CMK (cell line): ENCODE data around the gene CD96.

Experiments used
- DNase-seq: peaks from one replicate; pipeline ENCODE4 v3.0.0-alpha.2; 2010; ENCODE audit warnings: low read depth

CD96 gene

DNA sequence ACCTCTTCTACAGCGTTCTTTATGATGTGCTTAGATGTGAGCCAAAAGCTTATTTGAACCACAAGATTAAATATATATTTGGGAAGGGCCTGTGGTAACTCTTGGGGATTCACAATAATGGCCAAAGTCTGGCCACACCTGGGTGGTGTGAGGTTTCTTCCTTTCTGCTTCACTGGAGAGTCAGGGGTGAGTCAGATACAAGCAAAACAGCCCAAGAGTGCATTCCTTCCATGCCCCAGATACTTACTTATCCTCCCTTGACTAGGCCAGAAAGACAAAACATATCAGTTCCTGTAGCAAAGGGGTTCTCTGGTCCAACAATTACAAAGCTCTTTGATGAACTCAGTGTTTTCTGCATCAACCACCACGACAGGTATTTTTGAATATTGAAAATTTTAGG, 52.2 kb downstream of the CD96 start:
- DNase-seq: no peak

DNA sequence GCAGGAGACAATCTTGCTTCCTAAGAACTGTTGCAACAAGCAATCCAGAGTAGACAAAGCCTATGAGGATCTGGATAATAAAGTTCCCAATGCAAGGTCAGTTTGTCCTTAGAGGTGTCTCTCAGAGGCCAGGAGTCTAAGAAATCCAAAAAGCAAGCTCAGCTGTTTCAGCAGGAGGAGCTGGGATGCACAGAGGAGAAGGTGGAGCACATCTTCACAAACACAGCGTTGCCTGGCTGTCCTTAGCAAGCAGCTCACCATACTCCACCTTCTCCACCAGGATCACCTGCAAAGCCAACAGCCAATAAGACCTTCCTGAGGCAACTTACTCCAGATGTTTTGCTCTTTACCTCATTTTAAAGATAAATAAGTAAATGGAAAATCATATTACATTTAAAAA, 52.8 kb downstream of the CD96 start:
- no peak for DNase-seq

DNA sequence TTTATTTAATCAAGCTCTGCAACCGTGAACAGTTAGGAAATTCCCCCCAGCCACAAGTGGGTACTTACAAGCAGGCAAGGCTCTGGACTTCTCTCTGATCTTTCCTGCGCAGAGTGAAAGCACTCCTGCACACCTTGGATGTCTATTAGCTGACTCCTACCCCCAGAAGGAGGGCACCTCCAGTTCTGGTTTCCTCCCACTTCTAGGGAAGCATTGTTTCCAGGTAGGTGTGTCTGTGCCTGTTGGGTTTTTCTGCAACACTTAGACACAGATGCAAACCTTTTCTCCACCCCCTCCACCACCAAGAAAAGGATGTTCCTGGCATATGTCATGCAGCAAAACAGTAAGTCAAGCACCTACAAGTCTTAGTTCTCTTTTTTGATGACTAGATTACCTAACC, 53.2 kb downstream of the CD96 start, which contains the start of gene ZBED2:
TSS of gene ZBED2 (minus strand) at position 115 of the 400 bp plus-strand sequence. CDS start 1,145 bp downstream, outside the sequence.
- no peak for DNase-seq

DNA sequence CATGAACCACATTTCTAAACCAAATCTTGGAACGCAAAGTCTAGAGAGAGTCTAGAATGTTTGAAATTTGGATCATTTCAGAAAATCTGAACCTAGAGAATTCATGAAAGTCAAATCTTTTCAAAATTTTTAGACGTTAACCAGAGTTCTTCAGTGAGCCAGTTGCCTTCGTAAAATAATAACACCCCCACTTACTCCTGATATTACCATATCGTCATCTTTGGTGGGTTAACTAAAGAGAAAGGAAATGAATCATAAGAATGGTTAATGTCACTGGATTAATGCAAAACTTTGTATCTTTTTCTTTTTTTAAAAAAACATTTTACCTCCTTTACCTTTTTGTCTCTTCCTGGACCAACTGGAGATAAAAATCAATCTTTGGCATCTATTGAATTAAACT, 54.3 kb downstream of the CD96 start:
- no peak for DNase-seq

DNA sequence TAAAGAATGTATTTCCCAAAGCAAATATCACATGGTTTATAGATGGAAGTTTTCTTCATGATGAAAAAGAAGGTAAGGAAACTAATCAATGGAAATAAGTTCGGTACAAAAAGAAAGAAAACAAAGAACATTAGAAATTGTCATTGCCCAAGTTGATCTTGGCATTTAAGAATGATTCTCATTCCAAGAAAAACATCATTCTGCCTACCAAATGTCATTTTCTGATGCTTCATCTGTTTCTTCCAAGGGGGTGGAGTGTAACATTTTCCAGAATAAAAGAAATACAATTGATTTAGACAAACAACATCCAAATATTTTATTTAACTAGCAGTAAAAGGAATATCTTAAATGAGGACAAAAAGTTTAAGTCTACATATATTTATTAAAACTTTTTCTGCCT, 56.1 kb downstream of the CD96 start:
- no peak for DNase-seq

DNA sequence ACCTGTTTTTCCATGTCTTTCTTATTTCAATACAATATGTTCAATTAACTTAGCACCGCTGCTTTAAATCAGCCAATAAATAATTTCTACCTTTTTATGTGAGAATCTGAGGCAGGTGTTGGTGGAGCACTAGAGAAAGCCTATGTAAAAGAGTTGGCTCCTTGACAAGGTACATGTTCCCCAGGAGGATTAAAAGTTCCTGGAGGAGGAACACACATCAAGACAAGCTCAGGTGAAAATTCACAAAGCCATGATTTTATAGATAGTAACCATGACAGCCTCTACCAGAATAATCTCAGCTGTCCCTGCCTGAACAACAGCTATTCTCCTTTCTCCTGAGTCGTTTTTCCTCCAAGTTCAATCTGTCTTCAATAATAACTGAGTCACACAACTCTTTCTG, 56.6 kb downstream of the CD96 start:
- no peak for DNase-seq

DNA sequence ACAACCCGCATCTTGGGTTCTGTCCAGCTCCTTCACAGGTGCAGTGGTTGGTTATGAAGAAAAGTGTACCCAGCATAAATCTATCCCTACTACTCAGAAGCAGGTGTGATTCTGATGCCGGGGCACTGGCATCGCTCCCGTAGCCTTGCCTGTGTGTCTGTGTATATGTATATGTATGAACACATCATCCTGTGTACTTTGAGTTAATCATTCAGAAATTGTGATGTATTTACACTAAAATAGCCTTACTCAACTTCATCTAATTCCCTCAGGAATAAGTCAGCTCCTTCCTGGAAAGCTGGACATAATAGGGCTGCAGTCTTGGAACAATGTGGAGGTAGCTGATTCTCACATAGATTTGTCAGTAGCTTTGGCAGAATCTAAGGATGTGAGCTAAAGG, 59.8 kb downstream of the CD96 start:
- DNase-seq: no peak

DNA sequence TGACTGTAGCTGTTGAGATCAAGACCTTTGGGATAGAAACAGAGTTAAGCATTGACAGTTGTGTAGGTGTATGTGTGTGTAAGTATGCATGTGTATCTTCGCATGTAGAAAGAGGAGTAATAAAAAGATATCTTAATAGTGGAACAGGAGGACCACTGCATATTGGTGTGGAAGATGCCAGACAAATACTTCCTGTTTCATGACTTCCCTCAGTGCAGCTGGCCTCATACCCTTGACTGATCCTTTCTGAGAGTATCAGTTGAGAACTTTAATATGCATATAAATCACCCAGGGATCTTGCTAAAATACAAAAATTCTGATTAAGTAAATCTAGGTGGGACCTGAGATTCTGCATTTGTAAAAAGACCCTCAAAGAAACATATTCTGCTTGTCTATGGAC, 61.7 kb downstream of the CD96 start:
- no peak for DNase-seq

DNA sequence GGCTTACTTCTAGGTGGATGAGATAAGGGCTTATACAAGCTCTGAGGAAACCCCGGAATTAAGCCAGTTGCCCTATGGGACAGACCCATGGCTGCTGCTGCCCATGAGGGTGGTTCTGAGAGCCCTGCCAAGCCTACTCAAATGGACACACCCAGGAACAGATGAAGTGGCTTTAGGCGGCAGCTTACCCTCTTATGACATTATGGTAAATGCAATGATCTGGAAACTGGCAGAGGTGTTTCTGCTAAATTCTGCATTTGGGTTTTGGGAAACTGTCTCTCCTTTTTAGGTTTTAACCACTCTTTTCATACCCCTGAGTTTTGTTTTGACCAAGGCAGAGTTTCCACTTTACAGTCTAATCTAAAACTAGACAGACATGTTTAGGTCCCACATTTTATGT, 62.1 kb downstream of the CD96 start:
- DNase-seq: no peak

DNA sequence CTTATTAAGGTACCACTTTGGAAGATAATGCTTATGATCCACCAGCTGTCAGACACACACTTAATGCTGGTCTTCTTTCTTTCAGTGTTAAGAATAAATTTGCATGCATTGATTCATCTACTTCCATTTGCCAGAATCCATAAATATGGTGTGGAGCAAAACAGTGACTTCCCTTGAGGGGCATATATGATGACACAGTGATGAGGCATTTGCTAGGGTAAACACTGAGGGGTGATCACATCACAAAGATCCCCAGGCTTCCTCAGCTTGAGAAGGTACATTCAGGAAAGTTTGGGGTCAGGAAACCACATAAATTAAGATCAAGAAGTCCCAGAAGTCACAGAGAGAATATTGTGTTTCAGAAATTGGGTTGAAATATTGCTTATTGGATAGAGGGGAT, 63.0 kb downstream of the CD96 start:
- no peak for DNase-seq

DNA sequence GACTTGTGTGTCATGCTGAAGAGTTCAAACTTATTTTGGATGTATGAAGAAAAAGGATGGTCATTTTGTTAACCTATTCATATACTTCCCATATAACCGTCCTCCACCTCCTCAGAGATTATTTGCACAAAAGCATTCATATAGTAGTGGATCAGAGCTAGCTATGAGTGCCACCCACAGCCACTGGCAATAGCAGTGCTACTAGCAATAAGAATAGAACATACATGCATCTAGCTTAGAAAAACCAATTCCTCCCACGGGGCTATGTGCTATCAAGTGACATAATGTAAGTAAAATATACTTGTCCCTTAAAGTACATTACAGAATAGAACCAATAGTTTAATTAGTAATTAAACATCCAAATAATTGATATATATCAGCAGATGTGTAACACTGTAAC, 63.5 kb downstream of the CD96 start:
- DNase-seq: no peak

DNA sequence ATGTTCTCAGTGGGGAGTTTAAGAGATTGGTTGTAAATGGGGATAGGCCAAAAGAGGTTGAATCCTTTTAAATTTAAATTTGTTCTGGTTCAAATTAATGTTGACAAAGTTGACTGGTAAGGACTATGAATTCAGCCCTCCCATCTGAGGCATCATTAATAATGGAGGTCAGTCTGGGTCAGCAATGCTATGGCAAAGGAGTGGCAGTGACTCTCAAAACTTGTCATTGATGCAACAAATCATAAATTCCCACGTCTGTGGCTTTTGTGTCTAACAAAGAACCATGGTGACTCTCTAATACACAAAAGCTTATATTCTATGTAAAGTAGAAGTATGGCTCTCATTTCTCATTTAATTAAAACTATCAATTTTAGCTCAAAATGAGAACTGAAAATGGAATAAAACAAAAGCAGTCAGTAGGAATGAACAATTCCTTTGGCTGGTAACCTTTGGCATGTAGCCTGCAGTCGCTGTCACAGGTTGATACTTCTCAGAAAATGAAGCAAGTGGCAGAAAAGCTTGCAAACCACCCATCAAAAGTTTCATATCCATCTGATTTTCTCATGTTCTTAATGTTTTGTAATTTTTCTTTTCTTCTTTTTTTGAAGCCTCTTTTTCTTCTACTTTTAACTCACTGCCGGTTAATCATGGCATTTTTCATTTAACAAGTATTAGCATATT, 65.4 kb downstream of the CD96 start:
- DNase-seq: no peak

DNA sequence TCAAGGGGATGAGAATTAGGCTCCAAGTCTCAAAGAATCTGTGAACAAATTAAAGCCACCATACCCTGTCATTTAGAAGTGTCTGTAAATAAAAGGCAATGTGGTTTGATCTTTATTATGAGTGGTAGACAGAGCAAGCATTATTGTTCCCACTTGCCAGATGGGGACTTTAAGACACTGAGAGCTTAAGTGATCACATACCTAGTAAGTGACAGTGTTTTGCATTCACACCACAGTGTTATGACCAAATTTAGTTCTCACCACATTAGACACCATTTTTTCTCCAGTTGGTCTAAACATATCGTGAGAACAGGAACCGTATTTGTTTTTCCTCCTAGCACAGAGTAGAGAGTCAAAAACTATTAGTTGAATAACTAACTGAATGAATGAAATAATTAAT, 66.4 kb downstream of the CD96 start:
- DNase-seq: no peak

DNA sequence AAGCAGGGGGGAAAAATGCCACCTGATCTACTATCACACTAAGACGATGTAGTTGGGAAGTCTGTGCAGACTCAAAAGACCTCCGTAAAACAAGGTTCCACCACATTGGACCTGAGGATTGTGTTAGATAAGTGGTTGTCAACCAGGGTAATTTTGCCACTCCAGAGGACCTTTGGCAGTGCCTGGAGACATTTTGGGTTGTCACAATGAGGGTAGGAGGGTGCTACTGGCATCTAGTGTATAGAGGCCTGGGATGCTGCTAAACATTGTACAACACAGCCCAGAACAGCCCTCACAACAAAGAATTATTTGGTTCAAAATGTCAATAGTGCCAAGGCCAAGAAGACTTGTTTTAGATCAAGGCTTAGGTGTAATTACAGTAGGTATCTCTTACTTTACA, 67.7 kb downstream of the CD96 start:
- no peak for DNase-seq

DNA sequence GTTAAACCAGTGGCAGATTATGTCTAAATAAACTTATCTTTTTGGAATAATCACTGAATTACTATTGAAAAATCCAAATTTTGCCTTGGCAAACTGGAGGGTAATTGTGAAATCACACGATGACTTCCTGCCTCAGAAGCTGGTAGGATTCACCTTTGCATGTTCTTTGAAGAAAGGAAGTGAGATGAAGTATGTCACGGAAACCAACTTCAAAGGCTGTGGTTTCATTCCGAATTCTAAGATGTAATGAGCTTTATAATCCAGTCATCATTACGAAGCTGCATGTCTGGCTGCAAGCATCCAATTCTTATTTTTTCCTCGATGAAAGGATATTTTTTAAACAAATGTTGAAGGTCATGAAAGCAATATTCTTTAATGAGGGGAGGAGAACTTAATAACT, 68.2 kb downstream of the CD96 start:
- no peak for DNase-seq

DNA sequence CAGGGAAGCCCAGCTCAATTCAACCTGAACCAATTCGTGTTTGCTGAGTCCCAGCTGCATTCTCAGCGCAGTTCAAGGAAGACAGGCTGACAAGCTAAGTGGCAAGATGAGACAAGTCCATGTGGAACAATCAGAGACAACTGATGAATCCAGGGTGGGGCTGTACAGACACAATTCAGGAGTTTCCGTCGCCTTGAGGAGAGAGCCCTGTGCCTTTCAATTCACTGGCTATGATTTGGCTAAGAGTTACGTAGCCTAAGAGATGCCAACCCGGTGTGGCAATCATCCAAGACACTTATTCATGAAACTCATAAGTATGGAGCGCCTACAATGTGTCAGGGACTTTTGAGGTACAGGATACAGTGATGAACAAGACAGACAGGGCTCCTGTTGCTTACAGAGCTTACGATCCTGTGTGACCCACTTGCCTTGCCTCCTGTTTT, 68.6 kb downstream of the CD96 start:
- DNase-seq: no peak

DNA sequence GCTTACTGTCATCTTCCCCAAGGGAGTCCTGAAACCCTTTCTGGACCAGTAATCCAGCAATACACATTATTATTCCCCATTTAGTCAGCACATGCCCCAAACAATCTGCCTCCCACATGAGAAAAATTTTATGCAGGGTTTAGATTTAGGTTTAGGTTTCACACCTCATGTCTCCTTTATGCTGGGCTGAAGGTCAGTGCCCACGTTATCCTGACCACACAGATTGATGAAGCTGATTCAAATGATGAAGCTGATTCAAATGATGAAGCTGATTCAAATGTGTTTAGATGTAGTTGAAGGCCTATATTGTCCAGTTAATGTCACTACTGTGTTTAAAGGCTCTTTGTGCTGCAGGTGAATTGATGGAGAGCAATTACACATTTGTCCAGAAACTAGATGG, 71.3 kb downstream of the CD96 start:
- DNase-seq: no peak

DNA sequence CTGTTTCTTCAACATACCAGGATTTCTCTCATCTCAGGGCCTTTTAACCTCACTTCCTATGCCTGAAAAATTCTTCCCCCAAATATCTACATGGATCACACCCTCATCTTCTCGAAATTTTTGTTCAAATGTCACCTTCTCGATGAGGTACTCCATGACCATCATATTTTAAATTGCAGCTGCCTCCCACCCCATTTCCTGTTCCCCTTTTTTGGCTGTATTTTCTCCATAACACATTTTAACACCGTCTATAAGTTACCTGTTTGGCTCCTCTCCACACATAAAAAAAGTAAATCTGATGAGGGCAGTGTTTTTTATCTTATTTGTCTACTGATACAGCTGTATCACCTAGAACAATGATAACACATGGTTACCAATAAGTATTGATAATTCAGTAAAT, 73.9 kb downstream of the CD96 start:
- DNase-seq: no peak

DNA sequence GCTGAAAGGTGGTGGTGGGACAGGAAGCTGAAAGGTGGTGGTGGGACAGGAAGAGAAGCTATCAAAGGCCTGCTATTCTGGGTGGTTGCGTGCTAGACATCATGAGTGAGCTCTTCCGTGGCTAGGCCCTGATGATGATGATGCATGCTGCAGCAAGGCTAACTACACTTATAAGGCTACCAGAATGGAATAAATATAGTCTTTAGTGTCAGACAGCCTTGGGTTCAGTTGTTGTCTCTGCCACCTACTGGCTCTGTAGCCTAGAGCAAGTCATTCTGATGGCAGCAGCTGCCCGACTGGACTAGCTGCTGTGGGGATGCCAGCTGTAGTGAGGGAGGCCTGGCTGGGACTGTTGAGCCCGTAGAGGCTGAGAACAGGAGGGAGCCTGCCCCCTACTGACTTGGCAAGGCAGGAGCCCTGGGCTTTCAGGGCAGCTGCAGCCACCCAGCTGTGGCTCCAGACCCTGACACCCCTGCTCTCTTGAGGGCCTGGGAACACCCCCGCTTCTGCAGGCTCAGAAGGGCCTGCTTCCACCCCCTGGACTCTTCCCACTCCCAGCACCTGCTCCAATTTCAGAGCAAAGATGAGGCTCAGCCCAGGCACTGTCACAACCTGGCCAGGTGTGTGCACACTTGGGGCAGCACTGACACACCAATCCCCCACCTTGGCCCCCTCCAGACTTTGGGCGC, 74.6 kb downstream of the CD96 start:
- DNase-seq: no peak

DNA sequence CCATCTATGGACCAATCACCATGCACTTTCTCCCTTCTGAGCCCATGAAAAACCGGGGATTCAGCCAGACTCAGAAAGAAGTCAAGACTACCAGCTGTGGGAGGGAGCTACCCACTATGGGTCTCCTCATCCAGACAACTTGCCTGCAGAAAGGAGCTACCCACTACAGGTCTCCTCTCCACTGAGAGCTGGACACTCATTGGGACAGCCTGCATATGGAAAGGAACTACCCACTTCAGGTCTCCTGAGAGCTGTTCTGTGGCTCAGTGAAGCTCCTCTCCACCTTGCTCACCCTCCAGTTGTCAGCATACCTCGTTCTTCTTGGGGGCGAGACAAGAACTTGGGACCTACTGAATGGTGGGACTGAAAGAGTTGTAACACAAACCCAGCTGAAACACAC, 75.4 kb downstream of the CD96 start:
- DNase-seq: no peak

DNA sequence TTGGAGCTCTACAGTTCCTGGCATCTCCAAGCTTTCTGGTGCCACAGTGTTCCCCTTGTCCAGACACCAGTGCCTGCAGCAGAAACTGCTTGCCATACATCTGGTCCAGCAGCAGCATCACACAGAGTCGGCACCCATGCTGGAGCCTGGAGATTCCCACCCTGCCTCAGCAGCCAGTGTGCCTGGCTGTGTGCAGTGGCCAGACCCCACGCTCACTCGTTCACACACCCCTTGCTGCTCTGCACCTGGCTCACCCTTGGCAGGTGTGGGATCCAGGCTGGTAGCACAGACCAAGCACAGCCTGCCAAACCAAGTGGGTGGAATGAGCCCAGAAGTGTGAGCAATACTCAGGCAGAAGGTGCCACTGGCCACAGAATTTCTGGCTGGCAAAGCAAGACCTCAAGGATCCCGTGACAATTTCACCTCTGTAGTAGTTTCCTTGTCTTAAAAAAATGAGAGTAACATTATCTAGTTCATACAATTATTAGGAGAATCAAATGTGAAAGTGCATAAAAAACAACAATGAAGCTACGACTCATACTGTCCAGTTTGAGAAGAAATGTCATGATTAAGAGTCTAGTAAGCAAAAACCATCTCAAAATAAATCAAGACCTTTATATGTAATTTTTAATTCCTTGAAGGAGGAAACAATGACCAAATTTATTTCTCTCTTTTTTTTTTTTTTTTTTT, 76.1 kb downstream of the CD96 start:
- no peak for DNase-seq

DNA sequence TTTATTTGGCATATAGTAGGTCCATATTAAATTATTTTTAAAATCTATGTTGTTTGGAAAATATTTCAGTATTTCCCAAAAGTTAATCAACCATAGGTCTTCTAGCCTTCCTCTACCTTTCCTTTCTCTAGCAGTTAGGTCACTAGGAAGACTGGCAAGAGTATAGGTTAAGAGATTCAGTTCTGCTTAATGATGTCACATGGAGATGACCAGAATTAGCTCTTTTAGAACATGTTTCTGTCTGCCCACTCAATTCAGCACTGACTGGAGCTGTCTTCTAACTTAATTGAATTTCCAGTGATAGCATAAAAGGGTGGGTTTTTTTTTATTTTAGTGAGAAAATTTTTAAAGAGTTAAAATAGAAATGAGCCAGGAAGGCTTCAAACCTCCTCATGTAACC, 76.9 kb downstream of the CD96 start:
- DNase-seq: no peak

DNA sequence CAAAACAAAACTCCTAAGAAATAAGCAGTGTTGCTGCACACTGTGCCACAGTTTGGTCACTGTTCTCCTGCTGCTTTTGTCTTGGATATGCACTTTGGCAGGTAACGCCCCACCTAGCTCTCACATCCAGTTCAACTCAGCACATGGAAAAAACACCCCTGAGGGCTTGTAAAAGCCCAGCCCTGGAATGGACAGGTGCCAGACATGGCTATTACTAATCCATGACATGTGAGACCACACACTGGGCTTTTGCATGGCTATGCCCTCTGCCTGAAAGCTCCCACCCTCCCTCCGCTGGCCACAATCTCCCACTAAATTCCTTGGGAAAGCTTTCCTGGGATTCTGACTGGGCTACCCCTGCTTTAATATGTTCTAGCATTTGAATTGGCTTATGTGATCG, 77.8 kb downstream of the CD96 start:
- no peak for DNase-seq
